GM12878 (cell line): Measurements from ENCODE around the gene AKT1.

Source experiments
- FOXM1 ChIP-seq: IDR thresholded peaks from 2 replicates; pipeline ENCODE4 v1.6.1; 2012; ENCODE audit warnings: low read depth, mild to moderate bottlenecking, inconsistent platforms, low read length, moderate library complexity
- JUND ChIP-seq: IDR thresholded peaks from 2 replicates; pipeline ENCODE4 v1.6.1; 2012; ENCODE audit warnings: low read depth, mild to moderate bottlenecking, low read length, improper control_type of control experiment, moderate library complexity
- RAD21 ChIP-seq: IDR thresholded peaks from 2 replicates; pipeline ENCODE4 v1.6.1; 2011; ENCODE audit warnings: mild to moderate bottlenecking, low read depth, low read length, moderate library complexity; ENCODE audit not compliant: insufficient read depth
- SMC3 ChIP-seq: IDR thresholded peaks from 2 replicates; pipeline ENCODE4 v1.6.1; 2011; ENCODE audit warnings: low read length, improper control_type of control experiment, borderline replicate concordance
- TF ChIP-seq, protein P1 (sequence below), 3 experiments: IDR thresholded peaks in 2 of 3; conservative IDR thresholded peaks in 1 of 3; 2 replicates each; pipeline ENCODE4 v1.5.1; 2011; ENCODE audit warnings: low read depth in 3 of 3, low read length in 3 of 3, mild to moderate bottlenecking in 3 of 3, control low read depth in 2 of 3, moderate library complexity in 2 of 3, inconsistent platforms in 1 of 3, mixed read lengths in 1 of 3; ENCODE audit not compliant: control insufficient read depth in 2 of 3, insufficient read depth in 1 of 3; ENCODE audit errors: extremely low read depth in 1 of 3
- TF ChIP-seq, protein P2 (sequence below): fragments of 450-650 bp; IDR thresholded peaks from 2 replicates; pipeline ENCODE4 v1.6.1; 2016; ENCODE audit warnings: mild to moderate bottlenecking, moderate library complexity, borderline replicate concordance

DNA sequence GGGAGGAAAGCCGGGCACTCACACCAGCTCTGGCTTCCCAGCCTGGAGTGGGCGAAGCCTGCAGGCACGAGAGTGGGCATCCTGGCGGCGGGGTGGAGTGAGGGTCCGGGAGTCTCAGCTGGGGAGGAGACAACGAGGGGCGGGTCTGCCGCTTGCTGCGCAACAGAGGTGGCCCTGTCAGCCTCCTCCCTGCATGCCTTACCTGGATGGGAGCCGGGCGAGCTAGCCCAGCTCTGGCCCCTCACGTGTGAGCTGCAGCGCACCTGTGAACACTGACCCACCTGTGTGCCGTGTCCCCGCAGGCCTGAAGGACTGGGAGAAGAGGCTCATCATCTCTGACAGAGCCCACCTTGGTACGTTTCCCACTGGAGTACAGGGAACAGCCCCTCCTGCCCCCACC lies 56.5 kb downstream of the AKT1 start:
- TF ChIP-seq JUND (no peak), FOXM1 (no peak), SMC3 (no peak), RAD21 (no peak)
- TF ChIP-seq, protein P1, sequence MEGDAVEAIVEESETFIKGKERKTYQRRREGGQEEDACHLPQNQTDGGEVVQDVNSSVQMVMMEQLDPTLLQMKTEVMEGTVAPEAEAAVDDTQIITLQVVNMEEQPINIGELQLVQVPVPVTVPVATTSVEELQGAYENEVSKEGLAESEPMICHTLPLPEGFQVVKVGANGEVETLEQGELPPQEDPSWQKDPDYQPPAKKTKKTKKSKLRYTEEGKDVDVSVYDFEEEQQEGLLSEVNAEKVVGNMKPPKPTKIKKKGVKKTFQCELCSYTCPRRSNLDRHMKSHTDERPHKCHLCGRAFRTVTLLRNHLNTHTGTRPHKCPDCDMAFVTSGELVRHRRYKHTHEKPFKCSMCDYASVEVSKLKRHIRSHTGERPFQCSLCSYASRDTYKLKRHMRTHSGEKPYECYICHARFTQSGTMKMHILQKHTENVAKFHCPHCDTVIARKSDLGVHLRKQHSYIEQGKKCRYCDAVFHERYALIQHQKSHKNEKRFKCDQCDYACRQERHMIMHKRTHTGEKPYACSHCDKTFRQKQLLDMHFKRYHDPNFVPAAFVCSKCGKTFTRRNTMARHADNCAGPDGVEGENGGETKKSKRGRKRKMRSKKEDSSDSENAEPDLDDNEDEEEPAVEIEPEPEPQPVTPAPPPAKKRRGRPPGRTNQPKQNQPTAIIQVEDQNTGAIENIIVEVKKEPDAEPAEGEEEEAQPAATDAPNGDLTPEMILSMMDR (IDR thresholded peaks at IDR 0.05 in 2 of 3, conservative IDR thresholded peaks at IDR 0.05 in 1 of 3; ENCODE audit: control insufficient read depth in 2 of 3, extremely low read depth in 1 of 3, insufficient read depth in 1 of 3, low read depth in 3 of 3, low read length in 3 of 3), result no peak
- TF ChIP-seq, protein P2, sequence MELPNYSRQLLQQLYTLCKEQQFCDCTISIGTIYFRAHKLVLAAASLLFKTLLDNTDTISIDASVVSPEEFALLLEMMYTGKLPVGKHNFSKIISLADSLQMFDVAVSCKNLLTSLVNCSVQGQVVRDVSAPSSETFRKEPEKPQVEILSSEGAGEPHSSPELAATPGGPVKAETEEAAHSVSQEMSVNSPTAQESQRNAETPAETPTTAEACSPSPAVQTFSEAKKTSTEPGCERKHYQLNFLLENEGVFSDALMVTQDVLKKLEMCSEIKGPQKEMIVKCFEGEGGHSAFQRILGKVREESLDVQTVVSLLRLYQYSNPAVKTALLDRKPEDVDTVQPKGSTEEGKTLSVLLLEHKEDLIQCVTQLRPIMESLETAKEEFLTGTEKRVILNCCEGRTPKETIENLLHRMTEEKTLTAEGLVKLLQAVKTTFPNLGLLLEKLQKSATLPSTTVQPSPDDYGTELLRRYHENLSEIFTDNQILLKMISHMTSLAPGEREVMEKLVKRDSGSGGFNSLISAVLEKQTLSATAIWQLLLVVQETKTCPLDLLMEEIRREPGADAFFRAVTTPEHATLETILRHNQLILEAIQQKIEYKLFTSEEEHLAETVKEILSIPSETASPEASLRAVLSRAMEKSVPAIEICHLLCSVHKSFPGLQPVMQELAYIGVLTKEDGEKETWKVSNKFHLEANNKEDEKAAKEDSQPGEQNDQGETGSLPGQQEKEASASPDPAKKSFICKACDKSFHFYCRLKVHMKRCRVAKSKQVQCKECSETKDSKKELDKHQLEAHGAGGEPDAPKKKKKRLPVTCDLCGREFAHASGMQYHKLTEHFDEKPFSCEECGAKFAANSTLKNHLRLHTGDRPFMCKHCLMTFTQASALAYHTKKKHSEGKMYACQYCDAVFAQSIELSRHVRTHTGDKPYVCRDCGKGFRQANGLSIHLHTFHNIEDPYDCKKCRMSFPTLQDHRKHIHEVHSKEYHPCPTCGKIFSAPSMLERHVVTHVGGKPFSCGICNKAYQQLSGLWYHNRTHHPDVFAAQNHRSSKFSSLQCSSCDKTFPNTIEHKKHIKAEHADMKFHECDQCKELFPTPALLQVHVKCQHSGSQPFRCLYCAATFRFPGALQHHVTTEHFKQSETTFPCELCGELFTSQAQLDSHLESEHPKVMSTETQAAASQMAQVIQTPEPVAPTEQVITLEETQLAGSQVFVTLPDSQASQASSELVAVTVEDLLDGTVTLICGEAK, result no peak
